Measurements from ENCODE around the gene ATP8B3. TPM values are rescaled to one million over a fixed set of nuclear protein-coding genes. Genes with fewer than 3 reads are reported as not detected.

ATP8B3 gene
- total RNA-seq, 1 experiment from 2014 or later: 9.6 TPM

DNA sequence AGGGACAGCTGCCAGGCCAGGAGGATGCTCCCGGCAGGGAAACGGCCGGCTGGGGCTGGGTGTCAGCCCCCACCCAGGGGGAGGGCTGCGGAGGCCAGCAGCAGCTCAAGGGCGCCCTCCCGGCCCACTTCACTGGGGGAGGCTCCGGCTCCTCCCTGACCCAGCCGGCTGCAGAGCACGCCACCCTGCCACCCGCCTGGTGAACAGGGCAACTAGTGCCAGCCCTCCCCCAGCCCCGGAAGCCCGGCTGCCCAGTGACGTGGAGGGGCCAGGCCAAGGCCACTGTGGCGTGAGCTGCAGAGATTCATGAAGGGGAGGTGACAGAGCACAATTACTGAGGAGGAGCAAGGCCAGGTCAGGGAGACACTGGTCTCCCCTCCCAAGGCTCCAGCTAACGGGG is 21.5 kb upstream of the ATP8B3 start:
- H3K4ac ChIP-seq (ENCODE audit: low read depth, low read length): no peak overlapping the region
- H3K23ac ChIP-seq (ENCODE audit: insufficient read length, low read depth, low read length): no peak overlapping the region
- WGBS (ENCODE audit: extremely low coverage, insufficient read length, low lambda C conversion rate): no CpG with 5 or more reads among the region's 15 CpGs
- no peak overlapping the region for H3K18ac ChIP-seq (ENCODE audit: insufficient read length, low read depth, low read length)
- H2BK5ac ChIP-seq (ENCODE audit: insufficient read length, low read length): no peak overlapping the region
- no peak overlapping the region for H3K27ac ChIP-seq (ENCODE audit: insufficient read length, low read depth, low read length)
- H3K4me2 ChIP-seq (ENCODE audit: insufficient read depth, insufficient read length, low read length): no peak overlapping the region
- H4K5ac ChIP-seq (ENCODE audit: insufficient read length, low read depth, low read length): no peak overlapping the region
- H3K4me1 Mint-ChIP-seq: peaks cover 5 to 15% of the 10 kb centered on the region in 2 experiments
- no peak overlapping the region for H2BK120ac ChIP-seq (ENCODE audit: low read depth, low read length, poor library complexity, severe bottlenecking)
- no peak overlapping the region for H2BK15ac ChIP-seq (ENCODE audit: low read depth, low read length)
- no peak overlapping the region for H3K4me3 Mint-ChIP-seq
- H3K36me3 Mint-ChIP-seq (ENCODE audit: insufficient read depth in 1 of 3, low read depth in 3 of 3): peaks cover 0 to 12% (median 2%) of the 10 kb centered on the region in 3 experiments; a peak in 4 of 7 replicates
- H3K9me3 ChIP-seq (ENCODE audit: control insufficient read depth, low read depth, low read length): no peaks in the 10 kb centered on the region
- TF ChIP-seq, protein P1, sequence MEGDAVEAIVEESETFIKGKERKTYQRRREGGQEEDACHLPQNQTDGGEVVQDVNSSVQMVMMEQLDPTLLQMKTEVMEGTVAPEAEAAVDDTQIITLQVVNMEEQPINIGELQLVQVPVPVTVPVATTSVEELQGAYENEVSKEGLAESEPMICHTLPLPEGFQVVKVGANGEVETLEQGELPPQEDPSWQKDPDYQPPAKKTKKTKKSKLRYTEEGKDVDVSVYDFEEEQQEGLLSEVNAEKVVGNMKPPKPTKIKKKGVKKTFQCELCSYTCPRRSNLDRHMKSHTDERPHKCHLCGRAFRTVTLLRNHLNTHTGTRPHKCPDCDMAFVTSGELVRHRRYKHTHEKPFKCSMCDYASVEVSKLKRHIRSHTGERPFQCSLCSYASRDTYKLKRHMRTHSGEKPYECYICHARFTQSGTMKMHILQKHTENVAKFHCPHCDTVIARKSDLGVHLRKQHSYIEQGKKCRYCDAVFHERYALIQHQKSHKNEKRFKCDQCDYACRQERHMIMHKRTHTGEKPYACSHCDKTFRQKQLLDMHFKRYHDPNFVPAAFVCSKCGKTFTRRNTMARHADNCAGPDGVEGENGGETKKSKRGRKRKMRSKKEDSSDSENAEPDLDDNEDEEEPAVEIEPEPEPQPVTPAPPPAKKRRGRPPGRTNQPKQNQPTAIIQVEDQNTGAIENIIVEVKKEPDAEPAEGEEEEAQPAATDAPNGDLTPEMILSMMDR (conservative IDR thresholded peaks at IDR 0.05): no peak
- DNase-seq: no peak
- no peaks in the 10 kb centered on the region for H3K4me1 ChIP-seq (ENCODE audit: insufficient read depth, low read length)
- H3K14ac ChIP-seq (ENCODE audit: insufficient read depth, low read length): no peak overlapping the region
- no peak overlapping the region for H4K8ac ChIP-seq (replicated peaks; ENCODE audit: insufficient read length, low read depth, low read length)
- no peak overlapping the region for H3K56ac ChIP-seq (ENCODE audit: insufficient read length, low read depth, low read length)
- H2AFZ ChIP-seq (ENCODE audit: low read length): no peak overlapping the region
- peaks cover 4% of the 10 kb centered on the region for H4K20me1 ChIP-seq (ENCODE audit: control insufficient read depth, insufficient read depth, insufficient read length)
- H2AK5ac ChIP-seq (ENCODE audit: insufficient read length, low read length): no peak overlapping the region
- no peak overlapping the region for H2BK12ac ChIP-seq (ENCODE audit: insufficient read length, low read depth, low read length)
- no peaks in the 10 kb centered on the region; a peak in 1 of 5 replicates for H3K9me3 Mint-ChIP-seq
- no peak overlapping the region for H3K27ac Mint-ChIP-seq
- H3K9ac ChIP-seq (ENCODE audit: extremely low read depth, insufficient read length, low read length): no peak overlapping the region
- H3K79me2 ChIP-seq (ENCODE audit: insufficient read depth, low read length): peaks cover 4% of the 10 kb centered on the region; the same call in 1 of the 2 replicates
- no peak overlapping the region for H2BK20ac ChIP-seq (ENCODE audit: low read depth, low read length, poor library complexity, severe bottlenecking)
- peaks cover 7% of the 10 kb centered on the region for H3K79me1 ChIP-seq (ENCODE audit: insufficient read depth, low read depth, low read length, poor library complexity, severe bottlenecking)
- no peaks in the 10 kb centered on the region for H3K27me3 Mint-ChIP-seq (ENCODE audit: low read depth)
- H3K23me2 ChIP-seq (ENCODE audit: insufficient read length, low read depth, low read length, poor library complexity, severe bottlenecking): no peaks in the 10 kb centered on the region
- no peak overlapping the region for H3T11ph ChIP-seq (ENCODE audit: low read length)
- H3K27me3 ChIP-seq (ENCODE audit: insufficient read depth, low read length): no peaks in the 10 kb centered on the region
- H4K91ac ChIP-seq (ENCODE audit: insufficient read length, low read depth, low read length): no peak overlapping the region

All from H9 (cell line).